ENCODE results near the gene TTYH1. TPM values are rescaled to one million over a fixed set of nuclear protein-coding genes. Genes with fewer than 3 reads are reported as not detected.
"Not testable (repeated sequence)": the region's sequence is repeated elsewhere in the genome, so short reads cannot be mapped to it uniquely, and the experiment has no call there.

TTYH1 gene
- total RNA-seq (2014; rRNA removed): not detected in 2 replicates
- 0.13 TPM for polyA plus RNA-seq (2012)

- DNase-seq (ENCODE audit: low read depth): no peak
These were observed at the start of gene TTYH1 for GRCh38 chr19:54415208-54415900. TSS of gene TTYH1 (plus strand) at chr19:54415464. CDS start at chr19:54415553, 89 bp downstream.

DNA sequence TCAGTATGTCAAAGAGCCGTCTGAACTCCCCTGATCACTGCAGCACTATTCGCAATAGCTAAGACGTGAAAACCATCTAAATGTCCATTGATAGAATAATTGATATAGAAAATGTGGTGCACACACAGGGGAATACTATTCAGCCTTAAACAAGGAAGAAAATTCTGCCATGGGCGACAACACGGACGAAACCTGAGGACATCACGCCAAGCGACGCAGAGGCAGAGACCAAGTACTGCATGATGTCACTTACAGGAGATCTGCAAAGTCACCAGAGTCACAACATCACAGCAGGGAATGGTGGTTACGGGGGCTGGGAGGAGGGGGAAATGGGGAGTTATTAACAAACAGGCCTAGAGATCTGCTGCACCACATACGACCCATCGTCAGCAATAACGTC, 49.5 kb upstream of the TTYH1 start:
- DNase-seq (ENCODE audit: low read depth): not testable (repeated sequence)

DNA sequence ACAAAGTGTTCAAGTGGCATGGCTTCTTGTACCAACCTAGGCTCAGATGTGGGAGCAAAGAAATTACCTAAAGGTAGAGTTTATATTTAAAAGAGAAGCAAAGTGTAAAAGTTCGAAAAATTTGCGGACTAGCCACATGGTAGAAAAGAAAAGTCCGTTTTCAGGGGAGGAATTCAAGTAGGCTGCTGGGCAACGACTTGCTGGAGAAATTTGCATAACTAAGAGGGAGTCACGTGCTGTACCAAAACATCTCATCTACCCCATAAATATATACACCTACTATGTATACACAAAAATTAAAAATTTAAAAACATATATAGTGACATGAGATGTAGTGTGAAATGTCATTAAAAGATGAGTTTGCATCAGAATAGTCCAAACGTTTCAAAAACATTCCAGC, 48.5 kb upstream of the TTYH1 start:
- no peak for DNase-seq (ENCODE audit: low read depth)

- DNase-seq (ENCODE audit: low read depth): no peak
These were observed 46.1 kb upstream of the TTYH1 start for GRCh38 chr19:54369082-54369687.

DNA sequence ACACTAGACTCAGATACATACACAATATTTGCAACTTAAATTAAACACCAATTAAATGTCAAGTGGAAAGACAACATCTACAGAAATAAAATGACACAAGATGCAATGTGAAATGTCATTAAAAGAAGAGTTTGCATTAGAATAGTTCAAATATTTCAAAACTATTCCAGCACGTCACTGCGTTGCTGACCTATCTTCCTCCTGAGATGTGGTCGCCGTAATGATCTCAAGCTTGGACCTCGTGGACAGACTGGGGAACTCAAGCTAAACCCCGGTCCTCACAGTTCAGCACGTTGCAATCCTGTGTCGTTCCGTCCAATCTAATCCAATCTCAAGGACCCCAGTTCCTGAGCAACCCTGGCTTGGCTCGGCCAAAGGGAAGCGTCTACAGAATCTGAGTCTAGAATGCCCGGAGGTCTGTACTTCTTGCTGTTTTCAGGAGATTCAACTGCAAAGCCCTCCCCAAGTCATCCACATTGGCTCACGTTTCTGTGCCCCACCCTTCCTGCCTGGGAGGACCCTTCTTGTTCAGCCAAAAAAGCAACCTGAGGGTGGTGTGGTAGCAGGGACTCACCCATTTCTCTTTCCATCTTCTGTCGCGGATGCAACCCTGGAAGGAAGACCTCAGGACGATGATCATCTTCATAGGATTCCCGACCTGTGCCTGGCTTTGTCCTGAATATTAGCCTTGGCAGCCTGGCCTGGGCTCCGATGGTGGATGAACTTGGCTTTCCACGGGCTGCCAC, 45.4 kb upstream of the TTYH1 start:
- DNase-seq (ENCODE audit: low read depth): not testable (repeated sequence)

GRCh38 chr19:54370434-54370796, 44.8 kb upstream of the TTYH1 start:
- DNase-seq (ENCODE audit: low read depth): not testable (repeated sequence)

DNA sequence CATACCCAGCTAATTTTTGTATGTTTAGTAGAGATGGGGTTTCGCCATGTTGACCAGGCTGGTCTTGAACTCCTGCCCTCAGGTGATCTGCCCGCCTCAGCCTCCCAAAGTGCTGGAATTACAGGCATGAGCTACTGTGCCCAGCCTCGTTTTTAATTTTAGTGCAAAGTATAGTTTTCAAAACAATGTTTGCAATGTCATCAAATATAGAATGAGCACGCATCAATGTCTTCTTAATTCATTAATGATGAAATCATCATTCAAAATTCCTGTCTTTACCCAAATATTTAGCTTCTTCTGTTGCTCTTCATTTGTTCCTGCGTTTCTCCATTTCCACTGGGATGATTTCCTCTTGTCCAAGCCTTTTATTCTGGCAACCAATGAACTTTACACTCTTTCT, 43.8 kb upstream of the TTYH1 start:
- DNase-seq (ENCODE audit: low read depth): not testable (repeated sequence)

- no peak for DNase-seq (ENCODE audit: low read depth)
These were observed 41.3 kb upstream of the TTYH1 start for GRCh38 chr19:54373781-54374631.

- DNase-seq (ENCODE audit: low read depth): not testable (repeated sequence)
These were observed 39.9 kb upstream of the TTYH1 start for GRCh38 chr19:54375181-54375938.

GRCh38 chr19:54376610-54377285, 38.5 kb upstream of the TTYH1 start:
- DNase-seq (ENCODE audit: low read depth): no peak

GRCh38 chr19:54379187-54379678, 36.0 kb upstream of the TTYH1 start:
- no peak for DNase-seq (ENCODE audit: low read depth)

GRCh38 chr19:54380897-54381296, 34.4 kb upstream of the TTYH1 start:
- no peak for DNase-seq (ENCODE audit: low read depth)

DNA sequence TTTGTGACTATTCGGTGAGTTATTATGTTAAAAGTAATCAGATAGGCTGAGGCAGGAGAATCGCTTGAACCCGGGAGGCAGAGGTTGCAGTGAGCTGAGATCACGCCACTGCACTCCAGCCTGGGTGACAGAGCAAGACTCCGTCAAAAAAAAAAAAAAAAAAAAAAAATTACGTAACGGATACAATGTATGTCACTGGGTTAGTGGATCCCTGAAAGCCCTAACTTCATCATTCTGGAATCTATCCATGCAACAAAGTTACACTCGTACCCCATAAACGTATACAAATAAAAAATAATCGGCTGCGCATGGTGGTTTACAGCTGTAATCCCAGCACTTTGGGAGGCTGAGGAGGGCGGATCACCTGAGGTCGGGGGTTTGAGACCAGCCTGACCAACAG, 33.2 kb upstream of the TTYH1 start:
- DNase-seq (ENCODE audit: low read depth): not testable (repeated sequence)

GRCh38 chr19:54383330-54383729, 31.9 kb upstream of the TTYH1 start:
- DNase-seq (ENCODE audit: low read depth): no peak

DNA sequence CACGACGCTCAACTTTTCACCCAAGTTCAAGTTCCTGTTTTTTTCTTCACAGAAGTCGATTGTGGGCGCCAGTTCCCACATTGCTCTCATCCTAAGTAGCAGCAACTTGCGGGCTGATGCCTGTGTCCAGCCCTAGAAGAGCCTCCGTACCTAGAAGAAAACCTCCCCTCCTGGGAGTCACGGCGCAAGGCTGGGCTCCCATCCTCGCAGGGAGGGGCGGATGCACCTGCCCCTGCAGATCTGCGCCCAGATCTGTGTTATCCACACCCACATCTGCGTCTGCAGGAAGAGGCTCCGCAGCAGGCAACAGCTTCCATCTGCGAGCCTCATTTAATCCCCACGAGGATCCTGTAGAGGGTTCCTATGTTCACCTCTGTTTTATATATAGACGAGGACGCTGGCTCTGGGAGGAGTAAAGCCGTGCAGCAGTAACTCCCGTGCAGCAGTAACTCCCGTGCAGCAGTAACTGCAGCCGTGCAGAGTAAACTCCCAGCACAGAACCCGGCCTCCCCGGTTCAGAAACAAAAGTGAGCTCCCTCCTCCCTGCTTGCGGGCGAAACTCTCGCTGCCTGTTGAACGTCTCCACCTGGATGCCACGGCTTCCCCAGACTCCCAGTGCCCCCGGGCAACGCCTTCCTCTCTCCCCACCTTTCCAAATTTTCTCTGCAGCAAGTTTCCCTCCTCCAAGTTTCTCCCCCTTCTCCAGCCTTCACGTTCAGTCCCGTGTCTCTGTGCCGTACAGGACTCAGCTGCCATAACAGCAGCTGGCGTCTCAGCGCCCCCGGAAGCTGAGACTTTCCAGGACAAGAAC, 27.1 kb upstream of the TTYH1 start:
- no peak for DNase-seq (ENCODE audit: low read depth)

DNA sequence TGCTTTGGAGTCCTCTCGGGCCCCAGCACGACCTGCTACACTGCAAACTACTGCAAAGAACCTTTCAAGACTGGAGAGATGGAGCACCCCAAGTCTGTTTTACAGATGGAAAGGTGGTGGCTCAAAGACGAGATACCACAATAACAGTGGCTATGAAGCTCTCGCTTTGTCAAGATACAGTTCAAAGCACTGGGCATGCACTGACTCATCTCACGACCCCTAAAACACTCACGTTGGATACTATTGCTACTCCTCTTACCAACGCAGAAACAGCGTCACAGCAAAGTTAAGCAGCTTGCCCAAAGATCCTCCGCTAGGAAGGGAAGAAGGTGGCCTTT, 26.5 kb upstream of the TTYH1 start:
- DNase-seq (ENCODE audit: low read depth): no peak

GRCh38 chr19:54389553-54389952, 25.7 kb upstream of the TTYH1 start:
- no peak for DNase-seq (ENCODE audit: low read depth)

GRCh38 chr19:54390942-54391577, 24.2 kb upstream of the TTYH1 start:
- peak; percentile 40 for DNase-seq (ENCODE audit: low read depth)

- no peak for DNase-seq (ENCODE audit: low read depth)
These were observed 23.6 kb upstream of the TTYH1 start for GRCh38 chr19:54391589-54392061.
